Limb (tissue), 2 donors: Measurements from ENCODE around the gene PTBP1.

Experiments used
- DNase-seq, 2 donors: peaks; one replicate each; pipeline ENCODE4 v3.0.0-alpha.2; 2016; ENCODE audit errors: extremely low spot score in 2 of 2

Gene PTBP1

GRCh38 chr19:796692-797527, at the start of gene PTBP1:
PTBP1 (plus strand) TSS chr19:797452; CDS start chr19:797498, 46 bp downstream.
- peak; percentile 99 to 100 for DNase-seq

GRCh38 chr19:748274-748598, 49.0 kb upstream of the PTBP1 start:
- DNase-seq, result no peak

- no peak for DNase-seq
Observed at GRCh38 chr19:749811-750210, 47.4 kb upstream of the PTBP1 start.

GRCh38 chr19:750640-751423, 46.4 kb upstream of the PTBP1 start, which contains the start of gene MISP:
MISP (plus strand) TSS chr19:751112; CDS start chr19:756947, 5,835 bp downstream.
- DNase-seq, result no peak

GRCh38 chr19:751501-752341, 45.5 kb upstream of the PTBP1 start:
- no peak for DNase-seq

GRCh38 chr19:752652-753517, 44.4 kb upstream of the PTBP1 start:
- DNase-seq, result peak; percentile 44 to 68

- no peak for DNase-seq
Observed at GRCh38 chr19:754530-754929, 42.7 kb upstream of the PTBP1 start.

- no peak for DNase-seq
Observed at GRCh38 chr19:755063-755462, 42.2 kb upstream of the PTBP1 start.

GRCh38 chr19:756236-756635, 41.0 kb upstream of the PTBP1 start:
- no peak for DNase-seq

- DNase-seq, result no peak
Observed at GRCh38 chr19:756821-757688, 40.2 kb upstream of the PTBP1 start.

GRCh38 chr19:757811-758668, 39.2 kb upstream of the PTBP1 start:
- no peak for DNase-seq

GRCh38 chr19:763181-763580, 34.1 kb upstream of the PTBP1 start:
- no peak for DNase-seq

- no peak for DNase-seq
Observed at GRCh38 chr19:763869-764268, 33.4 kb upstream of the PTBP1 start.

GRCh38 chr19:764301-764700, 33.0 kb upstream of the PTBP1 start:
- DNase-seq, result no peak

GRCh38 chr19:765179-765738, 32.0 kb upstream of the PTBP1 start:
- no peak for DNase-seq

GRCh38 chr19:768424-768823, 28.8 kb upstream of the PTBP1 start:
- no peak for DNase-seq

GRCh38 chr19:769616-770015, 27.6 kb upstream of the PTBP1 start:
- no peak for DNase-seq

GRCh38 chr19:771332-771785, 25.9 kb upstream of the PTBP1 start:
- no peak for DNase-seq
